Measurements from ENCODE around the gene FAM177B. TPM values are rescaled to one million over a fixed set of nuclear protein-coding genes. Genes with fewer than 3 reads are reported as not detected.

Gene FAM177B
- total and polyA plus RNA-seq, 3 donors from 2014 or later: 0.71 to 2.3 TPM; not detected in 1

DNA sequence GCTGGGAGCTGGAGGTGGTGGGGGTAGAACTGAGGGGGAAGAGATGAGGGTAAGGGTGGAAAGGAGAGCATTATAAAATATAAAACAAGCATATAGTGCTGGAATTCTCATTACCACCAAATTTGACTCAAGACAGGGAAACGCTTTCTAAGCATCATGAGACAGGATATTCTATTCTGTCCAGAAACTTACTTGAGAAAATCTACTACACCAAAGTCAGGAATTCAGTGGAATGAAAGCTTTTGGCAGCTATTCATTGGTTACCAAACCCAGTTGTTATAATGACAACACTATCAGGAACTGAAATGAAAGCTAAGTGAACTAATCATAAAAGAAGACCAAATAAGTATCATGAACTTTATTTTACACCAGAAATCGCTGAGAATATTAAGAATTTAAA, 39.2 kb upstream of the FAM177B start:
- 66 to 72% methylated on average over 2 of the region's 2 CpGs for WGBS, 2 donors
- Histone ChIP-seq H3K4me1 (peaks cover 3% of the 10 kb centered on the region), H3K27ac (no peak overlapping the region), H3K9me3 (no peaks in the 10 kb centered on the region), H3K36me3 (ENCODE audit: low read depth, missing control alignments) (no peaks in the 10 kb centered on the region), H3K27me3 (no peaks in the 10 kb centered on the region), H3K4me3 (no peak overlapping the region)
- TF ChIP-seq, protein P1, sequence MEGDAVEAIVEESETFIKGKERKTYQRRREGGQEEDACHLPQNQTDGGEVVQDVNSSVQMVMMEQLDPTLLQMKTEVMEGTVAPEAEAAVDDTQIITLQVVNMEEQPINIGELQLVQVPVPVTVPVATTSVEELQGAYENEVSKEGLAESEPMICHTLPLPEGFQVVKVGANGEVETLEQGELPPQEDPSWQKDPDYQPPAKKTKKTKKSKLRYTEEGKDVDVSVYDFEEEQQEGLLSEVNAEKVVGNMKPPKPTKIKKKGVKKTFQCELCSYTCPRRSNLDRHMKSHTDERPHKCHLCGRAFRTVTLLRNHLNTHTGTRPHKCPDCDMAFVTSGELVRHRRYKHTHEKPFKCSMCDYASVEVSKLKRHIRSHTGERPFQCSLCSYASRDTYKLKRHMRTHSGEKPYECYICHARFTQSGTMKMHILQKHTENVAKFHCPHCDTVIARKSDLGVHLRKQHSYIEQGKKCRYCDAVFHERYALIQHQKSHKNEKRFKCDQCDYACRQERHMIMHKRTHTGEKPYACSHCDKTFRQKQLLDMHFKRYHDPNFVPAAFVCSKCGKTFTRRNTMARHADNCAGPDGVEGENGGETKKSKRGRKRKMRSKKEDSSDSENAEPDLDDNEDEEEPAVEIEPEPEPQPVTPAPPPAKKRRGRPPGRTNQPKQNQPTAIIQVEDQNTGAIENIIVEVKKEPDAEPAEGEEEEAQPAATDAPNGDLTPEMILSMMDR (IDR thresholded peaks at IDR 0.05): no peak
- no peak for TF ChIP-seq POLR2A (IDR thresholded peaks at IDR 0.05)
- no peak for DNase-seq
- intact Hi-C loops (cut with DNase I; ENCODE audit: low total_unique reads): no loop called here

DNA sequence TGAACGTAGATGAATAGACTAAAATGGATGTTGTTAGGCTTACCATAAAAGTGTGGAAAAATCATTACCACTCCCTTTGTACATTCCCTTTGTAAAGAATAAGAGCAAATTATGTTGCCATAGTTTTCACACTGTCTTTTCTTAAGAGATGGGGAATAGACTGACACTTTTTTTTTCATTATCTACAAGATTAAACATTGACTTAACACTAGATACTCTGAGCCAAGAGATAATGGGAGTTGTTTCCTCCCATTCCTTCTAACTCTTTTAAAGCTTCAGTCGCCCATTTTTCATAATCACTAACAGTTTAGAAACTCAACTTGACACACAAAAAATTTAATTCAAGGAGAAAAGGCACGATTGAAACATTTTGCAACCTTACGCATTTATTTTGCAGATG, 34.8 kb upstream of the FAM177B start:
- 66 to 80% methylated on average over 4 of the region's 4 CpGs for WGBS, 2 donors
- TF ChIP-seq, protein P1 (IDR thresholded peaks at IDR 0.05): no peak
- TF ChIP-seq POLR2A (IDR thresholded peaks at IDR 0.05): no peak

DNA sequence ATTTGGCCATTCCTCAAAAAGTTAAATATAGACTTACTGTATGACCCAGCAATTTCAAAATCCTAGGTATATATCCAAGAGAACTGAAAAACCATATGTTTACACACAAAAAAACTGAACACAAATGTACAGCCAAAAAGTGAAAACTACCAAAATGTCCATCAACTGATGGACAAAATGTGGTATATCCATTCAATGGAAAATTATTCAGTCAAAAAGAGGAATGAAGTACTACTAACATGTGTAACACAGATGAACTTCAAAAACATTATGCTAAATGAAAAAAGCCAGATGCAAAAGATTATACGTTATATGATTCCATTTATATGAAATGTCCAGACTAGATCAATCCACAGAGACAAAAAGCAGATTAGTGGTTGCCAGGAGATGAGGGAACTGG, 32.7 kb upstream of the FAM177B start:
- H3K9me3 ChIP-seq: no peaks in the 10 kb centered on the region
- peaks cover 11% of the 10 kb centered on the region for H3K4me1 ChIP-seq
- no peaks in the 10 kb centered on the region for H3K27me3 ChIP-seq
- WGBS, 2 donors: 78 to 90% methylated on average over 1 of the region's 1 CpG
- no peak for DNase-seq
- H3K36me3 ChIP-seq (ENCODE audit: low read depth, missing control alignments): no peaks in the 10 kb centered on the region
- no peak overlapping the region for H3K4me3 ChIP-seq
- TF ChIP-seq POLR2A (IDR thresholded peaks at IDR 0.05): no peak
- TF ChIP-seq, protein P1 (IDR thresholded peaks at IDR 0.05): no peak
- no peak overlapping the region for H3K27ac ChIP-seq
- intact Hi-C loops (cut with DNase I; ENCODE audit: low total_unique reads): no loop called here

More for the DNA sequence above, 34.8 kb upstream of the FAM177B start:
- no peak for DNase-seq
- intact Hi-C loops (cut with DNase I; ENCODE audit: low total_unique reads): no loop called here
- no peaks in the 10 kb centered on the region for H3K36me3 ChIP-seq (ENCODE audit: low read depth, missing control alignments)
- no peaks in the 10 kb centered on the region for H3K9me3 ChIP-seq
- H3K4me1 ChIP-seq: peaks cover 4% of the 10 kb centered on the region
- H3K4me3 ChIP-seq: no peak overlapping the region
- H3K27ac ChIP-seq: peak overlapping the region; percentile 15 to 42
- no peaks in the 10 kb centered on the region for H3K27me3 ChIP-seq

DNA sequence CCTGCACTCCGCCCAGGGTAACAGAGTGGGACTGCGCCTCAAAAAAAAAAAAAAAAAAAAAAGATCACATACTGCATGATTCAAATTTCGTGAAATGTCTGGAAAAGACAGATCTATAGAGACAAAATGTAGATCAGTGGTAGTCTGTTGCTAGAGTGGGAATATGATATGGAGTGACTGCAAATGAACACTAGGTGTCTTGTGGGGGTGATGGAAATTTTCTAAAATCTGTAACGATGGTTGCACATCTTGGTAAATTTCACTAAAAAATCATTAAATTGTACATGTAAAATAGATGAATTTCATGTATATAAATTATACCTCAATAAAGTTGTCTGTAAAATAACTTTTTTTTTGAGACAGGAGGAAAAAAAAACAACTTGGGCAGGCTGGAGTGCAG, 30.2 kb upstream of the FAM177B start:
- intact Hi-C loops (cut with DNase I; ENCODE audit: low total_unique reads): no loop called here

DNA sequence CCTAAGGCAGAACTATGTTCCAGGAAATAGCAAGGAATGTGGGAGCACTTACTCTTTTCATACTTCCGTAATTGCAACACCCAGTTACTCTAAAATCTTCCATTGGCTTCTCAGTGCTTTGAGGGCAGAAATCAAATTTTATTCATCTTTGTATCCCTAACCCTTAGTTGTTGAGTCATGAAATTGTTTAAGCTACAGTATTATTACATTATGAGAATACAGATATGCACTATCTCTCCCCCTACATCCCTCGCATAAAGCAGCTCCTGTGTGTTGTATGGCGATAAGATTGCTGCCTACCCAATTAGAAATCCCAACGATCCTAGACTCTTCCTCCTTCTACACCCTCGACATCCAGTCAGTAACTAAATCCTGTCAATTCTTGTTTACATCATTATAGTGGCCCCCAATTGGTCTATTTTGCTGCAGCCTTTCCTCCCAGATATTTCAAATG, 27.3 kb upstream of the FAM177B start:
- Histone ChIP-seq H3K4me3 (no peak overlapping the region), H3K27me3 (no peaks in the 10 kb centered on the region), H3K4me1 (peaks cover 20% of the 10 kb centered on the region), H3K27ac (no peak overlapping the region), H3K36me3 (ENCODE audit: low read depth, missing control alignments) (no peaks in the 10 kb centered on the region), H3K9me3 (no peaks in the 10 kb centered on the region)
- DNase-seq: no peak
- WGBS, 2 donors: 53 to 59% methylated on average over 5 of the region's 5 CpGs
- TF ChIP-seq POLR2A (IDR thresholded peaks at IDR 0.05): no peak
- TF ChIP-seq, protein P1 (IDR thresholded peaks at IDR 0.05): no peak
- intact Hi-C loops (cut with DNase I; ENCODE audit: low total_unique reads): no loop called here

More for the DNA sequence above, 30.2 kb upstream of the FAM177B start:
- Histone ChIP-seq H3K9me3 (no peaks in the 10 kb centered on the region), H3K36me3 (ENCODE audit: low read depth, missing control alignments) (no peaks in the 10 kb centered on the region), H3K4me3 (no peak overlapping the region), H3K27ac (no peak overlapping the region), H3K4me1 (peaks cover 23% of the 10 kb centered on the region), H3K27me3 (no peaks in the 10 kb centered on the region)
- DNase-seq: no peak
- TF ChIP-seq, protein P1 (IDR thresholded peaks at IDR 0.05): no peak
- no peak for TF ChIP-seq POLR2A (IDR thresholded peaks at IDR 0.05)
- 74 to 78% methylated on average over 4 of the region's 4 CpGs for WGBS, 2 donors
